ENCODE measurements around the gene CARNS1. TPM values are rescaled to one million over a fixed set of nuclear protein-coding genes. Genes with fewer than 3 reads are reported as not detected.

CARNS1 gene
- total and polyA plus RNA-seq, 8 donors = 0.39 to 2.2 (median 0.90) TPM

GRCh38 chr11:67367761-67368227, 47.7 kb upstream of the CARNS1 start:
- no peak for FAIRE-seq
- H3K36me3 ChIP-seq = no peaks in the 10 kb centered on the region
- intact Hi-C loops (cut with DNase I) = no loop called here
- no peak for DNase-seq
- no peak overlapping the region for H3K4me3 ChIP-seq
- peaks cover 0 to 4% (median 0%) of the 10 kb centered on the region in 3 donors for H3K4me1 ChIP-seq
- no peak for TF ChIP-seq CTCF (IDR thresholded peaks at IDR 0.05)
- no peak overlapping the region for H3K27ac ChIP-seq
- no peaks in the 10 kb centered on the region for H3K9me3 ChIP-seq
- no peak for ATAC-seq
- WGBS, 2 donors = 68 to 72% methylated on average over 7 of the region's 7 CpGs
- no peaks in the 10 kb centered on the region for H3K27me3 ChIP-seq

GRCh38 chr11:67368621-67369020, 46.9 kb upstream of the CARNS1 start:
- no peaks in the 10 kb centered on the region for H3K27me3 ChIP-seq
- no peaks in the 10 kb centered on the region for H3K36me3 ChIP-seq
- intact Hi-C loops (cut with DNase I) = no loop called here
- TF ChIP-seq CTCF (IDR thresholded peaks at IDR 0.05) = no peak
- 84 to 92% methylated on average over 3 of the region's 3 CpGs for WGBS, 2 donors
- no peak for ATAC-seq
- no peak overlapping the region for H3K27ac ChIP-seq
- H3K4me1 ChIP-seq = peaks cover 0 to 4% (median 0%) of the 10 kb centered on the region in 3 donors
- no peaks in the 10 kb centered on the region for H3K9me3 ChIP-seq
- no peak for FAIRE-seq
- no peak for DNase-seq
- no peak overlapping the region for H3K4me3 ChIP-seq

GRCh38 chr11:67369275-67369674, 46.2 kb upstream of the CARNS1 start:
- intact Hi-C loops (cut with DNase I) = no loop called here
- 84 to 86% methylated on average over 8 of the region's 8 CpGs for WGBS, 2 donors
- no peaks in the 10 kb centered on the region for H3K36me3 ChIP-seq

GRCh38 chr11:67369801-67370284, 45.6 kb upstream of the CARNS1 start:
- Histone ChIP-seq H3K27ac (peak overlapping the region in 1 of 4 donors; percentile 23), H3K9me3 (no peaks in the 10 kb centered on the region), H3K4me3 (no peak overlapping the region), H3K36me3 (no peaks in the 10 kb centered on the region), H3K27me3 (no peaks in the 10 kb centered on the region), H3K4me1 (peaks cover 0 to 13% (median 0%) of the 10 kb centered on the region in 3 donors)
- no peak for ATAC-seq
- WGBS, 2 donors = 60 to 75% methylated on average over 12 of the region's 12 CpGs
- TF ChIP-seq CTCF (IDR thresholded peaks at IDR 0.05) = no peak
- no peak for DNase-seq
- intact Hi-C loops (cut with DNase I) = no loop called here
- no peak for FAIRE-seq

More at GRCh38 chr11:67369275-67369674, 46.2 kb upstream of the CARNS1 start:
- no peak overlapping the region for H3K27ac ChIP-seq
- no peaks in the 10 kb centered on the region for H3K27me3 ChIP-seq
- H3K4me3 ChIP-seq = no peak overlapping the region
- H3K9me3 ChIP-seq = no peaks in the 10 kb centered on the region
- no peak for ATAC-seq
- DNase-seq = no peak
- peaks cover 0 to 7% (median 0%) of the 10 kb centered on the region in 3 donors for H3K4me1 ChIP-seq
- TF ChIP-seq CTCF (IDR thresholded peaks at IDR 0.05) = no peak
- no peak for FAIRE-seq

- TF ChIP-seq CTCF (IDR thresholded peaks at IDR 0.05) = no peak
- no peak overlapping the region for H3K4me3 ChIP-seq
- peaks cover 0 to 14% (median 0%) of the 10 kb centered on the region in 3 donors for H3K4me1 ChIP-seq
- intact Hi-C loops (cut with DNase I) = no loop called here
- H3K27me3 ChIP-seq = no peaks in the 10 kb centered on the region
- 57 to 65% methylated on average over 14 of the region's 14 CpGs for WGBS, 2 donors
- peak overlapping the region in 1 of 4 donors; percentile 23 for H3K27ac ChIP-seq
- H3K9me3 ChIP-seq = no peaks in the 10 kb centered on the region
- ATAC-seq (no peak), FAIRE-seq (no peak), DNase-seq (no peak)
- no peaks in the 10 kb centered on the region for H3K36me3 ChIP-seq
Observed at GRCh38 chr11:67370351-67371076, 45.0 kb upstream of the CARNS1 start.

All from pancreas (tissue), 10 donors.